ENCODE measurements around the gene OPN3.

DNA sequence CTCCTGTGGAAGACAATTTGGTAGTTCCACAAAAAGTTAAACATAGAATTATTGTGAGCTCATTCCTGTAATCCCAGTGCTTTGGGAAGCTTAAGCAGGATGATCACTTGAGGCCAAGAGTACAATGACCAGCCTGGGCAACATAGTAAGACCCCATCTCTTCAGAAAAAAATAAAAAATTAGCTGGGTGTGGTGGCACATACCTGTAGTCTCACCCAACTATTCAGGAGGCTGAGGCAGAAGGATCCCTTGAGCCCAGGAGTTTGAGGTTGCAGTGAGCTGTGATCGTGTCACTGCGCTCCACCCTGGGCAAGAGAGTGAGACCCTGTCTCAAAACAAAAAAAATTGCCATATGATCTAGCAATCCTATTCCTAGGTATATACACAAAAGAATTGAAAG lies 4.1 kb upstream of the OPN3 start:
- TF ChIP-seq, protein P1, sequence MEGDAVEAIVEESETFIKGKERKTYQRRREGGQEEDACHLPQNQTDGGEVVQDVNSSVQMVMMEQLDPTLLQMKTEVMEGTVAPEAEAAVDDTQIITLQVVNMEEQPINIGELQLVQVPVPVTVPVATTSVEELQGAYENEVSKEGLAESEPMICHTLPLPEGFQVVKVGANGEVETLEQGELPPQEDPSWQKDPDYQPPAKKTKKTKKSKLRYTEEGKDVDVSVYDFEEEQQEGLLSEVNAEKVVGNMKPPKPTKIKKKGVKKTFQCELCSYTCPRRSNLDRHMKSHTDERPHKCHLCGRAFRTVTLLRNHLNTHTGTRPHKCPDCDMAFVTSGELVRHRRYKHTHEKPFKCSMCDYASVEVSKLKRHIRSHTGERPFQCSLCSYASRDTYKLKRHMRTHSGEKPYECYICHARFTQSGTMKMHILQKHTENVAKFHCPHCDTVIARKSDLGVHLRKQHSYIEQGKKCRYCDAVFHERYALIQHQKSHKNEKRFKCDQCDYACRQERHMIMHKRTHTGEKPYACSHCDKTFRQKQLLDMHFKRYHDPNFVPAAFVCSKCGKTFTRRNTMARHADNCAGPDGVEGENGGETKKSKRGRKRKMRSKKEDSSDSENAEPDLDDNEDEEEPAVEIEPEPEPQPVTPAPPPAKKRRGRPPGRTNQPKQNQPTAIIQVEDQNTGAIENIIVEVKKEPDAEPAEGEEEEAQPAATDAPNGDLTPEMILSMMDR (optimal IDR thresholded peaks at IDR 0.05 in 1 of 3, IDR thresholded peaks at IDR 0.05 in 1 of 3, conservative IDR thresholded peaks at IDR 0.05 in 1 of 3; ENCODE audit: extremely low read depth in 1 of 3, insufficient read depth in 2 of 3, low read length in 3 of 3): no peak
- TF ChIP-seq EZH2 (IDR thresholded peaks at IDR 0.05; ENCODE audit: low read length): no peak

Data from keratinocyte (primary cell).